Measurements from ENCODE around the gene NECTIN1. TPM values are rescaled to one million over a fixed set of nuclear protein-coding genes. Genes with fewer than 3 reads are reported as not detected.

Gene NECTIN1
- total and polyA plus RNA-seq, 2 of the 4 experiments (the other 2 are of a cell fraction): 2.3 to 4.2 TPM

GRCh38 chr11:119711476-119711875, 17.5 kb downstream of the NECTIN1 start:
- H3K9me1 ChIP-seq (ENCODE audit: insufficient read depth, low read length): no peaks in the 10 kb centered on the region; the same call in 1 of the 2 replicates
- ATAC-seq (ENCODE audit: low read depth): no peak
- no peaks in the 10 kb centered on the region for H3K36me3 ChIP-seq (ENCODE audit: control insufficient read depth, insufficient read depth, low read length)
- H3K23ac ChIP-seq (ENCODE audit: low read depth, low read length): no peak overlapping the region
- H3K4ac ChIP-seq (ENCODE audit: low read depth, low read length): no peak overlapping the region
- DNase-seq: no peak
- H4K20me1 ChIP-seq (ENCODE audit: insufficient read depth, low read length): no peaks in the 10 kb centered on the region
- intact Hi-C loops (cut with micrococcal nuclease) (no loop called here), in situ Hi-C loops (cut with MboI; ENCODE audit: low sequenced_read_pairs) (no loop called here), dilution Hi-C loops (cut with HindIII; ENCODE audit: low sequenced_read_pairs, unreplicated experiment) (no loop called here)
- H4K5ac ChIP-seq (ENCODE audit: low read depth, low read length): no peak overlapping the region
- no peak overlapping the region for H3K56ac ChIP-seq (ENCODE audit: extremely low read depth, insufficient read depth, low read length)
- no peak overlapping the region for H4K91ac ChIP-seq (ENCODE audit: insufficient read depth, low read depth, low read length)
- H3K14ac ChIP-seq (replicated peaks; ENCODE audit: low read depth, low read length): no peak overlapping the region
- POLR2A ChIA-PET (ENCODE audit: unreplicated experiment): no interaction called here
- H3K27ac ChIP-seq (ENCODE audit: insufficient read depth, low read length): no peak overlapping the region
- no peak overlapping the region for H2BK20ac ChIP-seq (ENCODE audit: low read depth, low read length)
- H2AK5ac ChIP-seq (ENCODE audit: low read depth, low read length): no peak overlapping the region
- H3K18ac ChIP-seq (ENCODE audit: low read depth, low read length): no peak overlapping the region
- TF ChIP-seq BHLHE40 (IDR thresholded peaks at IDR 0.05; ENCODE audit: low read depth, low read length): no peak
- no peak for TF ChIP-seq RFX5 (IDR thresholded peaks at IDR 0.05; ENCODE audit: low read depth, low read length)
- no peak for TF ChIP-seq MAFK (IDR thresholded peaks at IDR 0.05; ENCODE audit: low read depth, low read length)
- no peak for TF ChIP-seq SMC3 (IDR thresholded peaks at IDR 0.05; ENCODE audit: low read depth, low read length)
- TF ChIP-seq CHD1 (IDR thresholded peaks at IDR 0.05; ENCODE audit: low read depth, low read length): no peak
- no peak for TF ChIP-seq FOS (IDR thresholded peaks at IDR 0.05; ENCODE audit: low read depth, low read length)
- no peak for TF ChIP-seq RAD21 (IDR thresholded peaks at IDR 0.05; ENCODE audit: low read length)
- no peak for TF ChIP-seq POLR2A (IDR thresholded peaks at IDR 0.05; ENCODE audit: low read depth, low read length)
- no peak for TF ChIP-seq CEBPB (IDR thresholded peaks at IDR 0.05; ENCODE audit: low read depth, low read length)
- no peak for TF ChIP-seq CTCF (conservative IDR thresholded peaks at IDR 0.05; ENCODE audit: low read depth, low read length)
- TF ChIP-seq USF2 (IDR thresholded peaks at IDR 0.05; ENCODE audit: low read depth, low read length): no peak
- TF ChIP-seq RCOR1 (IDR thresholded peaks at IDR 0.05; ENCODE audit: insufficient replicate concordance, low read length): no peak
- TF ChIP-seq MAZ (IDR thresholded peaks at IDR 0.05; ENCODE audit: borderline replicate concordance, low read depth, low read length): no peak
- no peak for TF ChIP-seq MXI1 (IDR thresholded peaks at IDR 0.05; ENCODE audit: borderline replicate concordance, low read depth, low read length)
- no peak for TF ChIP-seq ELK1 (IDR thresholded peaks at IDR 0.05; ENCODE audit: borderline replicate concordance, low read depth, low read length)
- no peak overlapping the region for H2AFZ ChIP-seq (replicated peaks; ENCODE audit: low read length, poor library complexity)
- 63% methylated on average over 3 of the region's 4 CpGs; no CpG with 5 or more reads in 1 of the 2 experiments for WGBS, 2 experiments (ENCODE audit: extremely low coverage in 2 of 2, insufficient read length in 1 of 2)
- no peak overlapping the region for H2BK15ac ChIP-seq (ENCODE audit: low read depth, low read length)
- no TSS peak for BruUV-seq (replicated peaks)
- H4K8ac ChIP-seq (ENCODE audit: low read depth in 2 of 2, low read length in 2 of 2): no peak overlapping the region
- no peak overlapping the region for H2AK9ac ChIP-seq (replicated peaks; ENCODE audit: low read depth, low read length, poor library complexity)
- H3K9me3 ChIP-seq (ENCODE audit: control insufficient read depth, insufficient read depth, low read length): no peaks in the 10 kb centered on the region
- no peak overlapping the region for H3K4me2 ChIP-seq (ENCODE audit: low read depth, low read length)
- no peak overlapping the region for H3K9ac ChIP-seq (ENCODE audit: low read depth, low read length)
- no peak overlapping the region for H2BK5ac ChIP-seq (ENCODE audit: low read depth, low read length, poor library complexity, severe bottlenecking)
- peaks cover 2% of the 10 kb centered on the region; the same call in 1 of the 2 replicates for H3K27me3 ChIP-seq (ENCODE audit: control insufficient read depth, insufficient read depth, low read length)
- no peaks in the 10 kb centered on the region for H3K4me1 ChIP-seq (ENCODE audit: control insufficient read depth, insufficient read depth, low read length)
- H3K79me1 ChIP-seq (ENCODE audit: low read depth in 1 of 2, low read length in 2 of 2): no peaks in the 10 kb centered on the region
- no peak overlapping the region for H3K4me3 ChIP-seq (ENCODE audit: insufficient read depth, low read depth, low read length)
- CTCF ChIA-PET: interaction anchor here (0.6 kb wide), 1 partner anchor 10 kb away, joined by 4 read pairs; no protein-coding TSS in a partner anchor
- H2BK120ac ChIP-seq (ENCODE audit: low read depth, low read length): no peak overlapping the region

Data from IMR-90 (cell line).